HTERT RPE-1 (cell line): ENCODE data around the gene C17orf113.

ENCODE experiments used
- in situ Hi-C: fragments of 300-500 bp; cut with MboI; formaldehyde crosslinking; loops from 4 replicates; pipeline ENCODE4 v1.14.3; 2020; ENCODE audit warnings: low sequenced_read_pairs

C17orf113 gene

DNA sequence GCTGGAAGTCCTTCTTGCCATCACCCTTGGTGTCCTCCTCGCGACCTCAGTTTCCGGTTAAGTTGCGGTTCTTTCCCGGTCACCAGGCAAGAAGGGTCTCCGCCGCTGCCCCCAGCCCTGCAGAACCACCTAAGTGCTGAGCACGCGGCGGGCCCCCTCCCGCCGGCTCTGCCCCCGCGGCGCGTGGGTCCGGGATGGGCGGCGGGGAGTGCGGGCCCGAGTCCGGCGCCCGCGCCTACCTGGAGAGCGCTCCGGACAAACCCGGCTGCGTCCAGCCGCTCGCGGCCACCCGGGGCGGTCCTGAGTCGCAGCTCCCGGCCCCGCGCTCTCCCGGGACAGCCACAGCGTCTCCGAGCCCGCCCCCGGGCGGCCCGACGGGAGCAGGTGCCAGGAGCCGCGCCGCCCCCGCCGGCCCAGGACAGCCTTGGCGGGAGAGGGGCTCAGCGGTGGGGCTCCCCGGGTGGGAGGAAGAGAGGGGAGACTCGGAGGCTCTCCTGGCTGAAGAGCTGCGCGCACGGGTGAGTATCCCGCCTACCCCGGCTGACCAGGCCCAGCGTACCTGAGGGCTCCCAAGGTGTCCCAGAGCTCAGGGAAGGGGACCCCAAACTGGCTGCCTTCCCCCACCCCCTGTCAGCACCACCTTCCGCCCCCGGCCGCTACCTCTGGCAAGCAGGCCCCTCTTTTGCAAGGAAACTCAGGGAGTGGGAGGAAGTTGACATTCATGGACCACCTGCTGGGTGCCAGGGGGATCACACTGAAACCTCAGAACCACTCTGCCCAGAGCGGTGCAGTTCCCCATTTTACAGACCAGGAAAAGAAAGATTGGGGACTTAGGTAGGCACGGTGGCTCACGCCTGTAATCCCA is 22.2 kb upstream of the C17orf113 start:
- in situ Hi-C loops, result no loop called here

GRCh38 chr17:42071810-42072209 is 21.4 kb upstream of the C17orf113 start:
- in situ Hi-C loops, result no loop called here

DNA sequence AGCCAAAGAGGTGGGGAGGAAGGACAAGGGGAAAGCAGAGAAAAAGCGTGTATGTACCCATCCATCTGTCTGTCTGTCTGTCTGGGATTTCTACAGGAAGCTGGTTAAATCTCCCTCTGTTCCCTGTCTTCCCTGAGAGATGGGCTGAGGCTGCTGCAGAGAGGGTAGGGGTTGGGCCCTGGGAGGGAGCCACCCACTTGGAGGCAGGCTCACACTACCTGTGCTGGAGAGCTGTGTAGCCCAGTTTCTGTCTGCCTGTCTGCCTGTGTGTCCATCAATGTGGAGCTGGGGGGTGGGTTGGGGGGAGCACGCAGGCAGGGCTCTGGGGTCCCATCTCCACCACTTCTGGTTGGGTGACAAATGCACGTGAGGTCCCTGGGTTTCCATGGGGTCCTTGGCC is 18.6 kb upstream of the C17orf113 start:
- in situ Hi-C loops, result no loop called here

GRCh38 chr17:42067371-42068091 is 17.1 kb upstream of the C17orf113 start:
- in situ Hi-C loops, result no loop called here

DNA sequence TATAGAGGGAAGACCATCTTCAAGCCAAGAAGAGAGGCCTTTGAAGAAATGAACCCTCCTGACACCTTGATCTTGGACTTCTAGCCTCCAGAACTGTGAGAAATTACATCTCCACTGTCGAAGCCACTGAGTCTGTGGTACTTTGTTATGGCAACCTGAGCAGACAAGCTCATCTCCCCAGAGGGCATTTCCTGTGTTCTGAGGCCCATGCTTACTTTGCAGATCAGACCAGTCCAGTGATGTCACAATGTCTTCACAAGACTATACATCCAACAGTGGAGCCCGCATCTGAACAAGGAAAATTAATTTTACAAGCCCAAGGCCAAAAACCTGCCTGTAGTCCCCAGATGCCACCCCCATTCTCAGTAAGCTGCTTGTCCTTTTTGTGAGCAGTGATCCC is 14.8 kb upstream of the C17orf113 start:
- in situ Hi-C loops, result no loop called here

GRCh38 chr17:42062681-42063080 is 12.3 kb upstream of the C17orf113 start:
- in situ Hi-C loops, result no loop called here

DNA sequence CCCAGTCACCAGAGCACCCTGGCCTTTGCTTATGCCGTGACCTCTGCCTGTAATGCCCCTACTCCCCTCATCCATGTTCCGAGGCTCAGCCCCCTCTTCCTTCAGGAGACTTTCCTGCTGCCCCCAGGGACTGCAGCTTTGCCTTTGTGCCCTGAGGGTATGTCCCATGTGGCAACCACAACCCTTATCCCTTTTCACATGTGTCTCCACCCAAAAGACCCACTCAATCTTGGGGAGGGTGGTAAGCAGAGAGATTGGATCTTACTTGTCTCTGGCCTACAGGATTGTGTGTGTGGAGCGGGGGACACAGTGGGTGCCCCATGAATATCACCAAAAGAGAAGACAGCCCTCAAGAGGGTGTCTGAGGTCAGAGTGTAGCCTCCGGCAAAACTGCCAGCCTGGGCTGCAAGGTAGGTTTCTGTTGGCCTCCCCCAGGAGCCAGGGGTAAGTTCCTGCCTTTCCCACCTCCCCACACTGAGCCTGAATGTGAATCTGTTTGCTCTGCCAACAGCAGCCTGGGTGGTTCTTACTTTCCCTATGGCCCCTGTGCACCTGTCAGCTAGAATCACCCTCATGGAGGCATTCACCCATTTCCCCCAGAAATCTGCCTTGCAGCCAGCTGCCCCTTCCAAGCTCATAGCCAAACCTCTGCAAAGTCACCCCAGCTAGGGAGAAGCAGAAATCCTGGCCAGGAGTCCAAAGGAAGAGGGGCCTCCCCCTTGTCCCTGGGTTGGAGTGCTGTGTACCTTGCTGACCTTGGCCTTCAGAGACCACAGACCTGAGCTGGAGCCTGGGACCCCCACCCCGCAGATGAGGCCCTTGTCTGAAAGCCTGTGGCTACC is 11.5 kb upstream of the C17orf113 start:
- in situ Hi-C loops, result no loop called here

DNA sequence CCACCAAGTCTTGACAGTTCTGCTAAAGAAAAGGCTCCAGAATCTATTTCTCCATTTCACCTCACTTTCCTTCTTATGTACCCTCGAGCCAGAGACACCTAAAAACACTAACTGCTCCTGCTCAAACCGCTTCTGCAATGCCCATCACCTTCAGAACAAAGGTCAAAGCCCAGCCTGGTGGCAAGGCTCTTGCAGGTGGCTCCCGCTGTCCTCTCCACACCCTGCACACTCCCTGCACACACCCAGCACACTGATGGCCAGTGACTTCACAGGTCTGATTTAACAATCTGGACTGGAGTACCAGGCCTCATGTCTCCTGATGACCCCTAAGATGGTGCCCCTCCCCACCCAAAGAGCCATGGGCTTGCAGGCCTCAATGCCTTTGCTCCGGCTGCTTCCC is 9.8 kb upstream of the C17orf113 start:
- in situ Hi-C loops, result no loop called here

- in situ Hi-C loops, result no loop called here
Measured at GRCh38 chr17:42059815-42060214, 9.4 kb upstream of the C17orf113 start.

DNA sequence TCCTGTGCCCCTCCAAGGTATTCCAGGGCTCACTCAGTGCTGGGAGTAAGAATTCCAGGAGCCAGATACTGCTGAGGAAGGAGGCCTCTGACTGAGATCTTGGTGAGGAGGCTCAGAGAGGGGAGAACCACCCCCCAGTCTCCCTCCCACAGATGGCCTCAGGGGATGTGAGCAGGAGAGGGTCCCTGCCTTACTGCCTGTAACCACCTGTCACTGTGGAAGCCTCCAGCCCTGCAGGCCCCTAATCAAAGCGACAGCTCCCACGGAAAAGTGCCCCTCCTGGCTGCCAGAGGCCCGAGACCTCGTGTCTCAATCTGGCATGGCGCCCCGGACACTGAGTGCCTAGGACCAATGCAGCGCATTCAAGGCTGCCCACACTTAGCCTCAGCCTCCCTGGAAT is 7.7 kb upstream of the C17orf113 start:
- in situ Hi-C loops, result no loop called here

DNA sequence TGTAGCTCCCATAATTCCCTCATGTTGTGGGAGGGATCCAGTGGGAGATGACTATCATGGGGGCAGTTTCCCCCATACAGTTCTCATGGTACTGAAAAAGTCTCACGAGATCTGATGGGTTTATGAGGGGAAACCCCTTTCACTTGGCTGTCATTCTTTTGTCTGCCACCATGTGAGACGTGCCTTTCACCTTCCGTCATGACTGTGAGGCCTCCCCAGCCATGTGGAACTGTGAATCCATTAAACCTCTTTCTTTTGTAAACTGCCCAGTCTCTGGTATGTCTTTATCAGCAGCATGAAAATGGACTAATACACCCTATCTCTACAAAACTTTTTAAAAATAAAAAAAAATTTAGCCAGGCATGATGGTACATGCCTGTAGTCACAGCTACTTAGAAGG is 6.2 kb upstream of the C17orf113 start:
- in situ Hi-C loops, result no loop called here

GRCh38 chr17:42055496-42055895 is 5.1 kb upstream of the C17orf113 start:
- in situ Hi-C loops, result no loop called here

GRCh38 chr17:42055027-42055426 is 4.6 kb upstream of the C17orf113 start:
- in situ Hi-C loops, result no loop called here

- in situ Hi-C loops, result no loop called here
Measured at GRCh38 chr17:42053731-42054500, 3.5 kb upstream of the C17orf113 start.

DNA sequence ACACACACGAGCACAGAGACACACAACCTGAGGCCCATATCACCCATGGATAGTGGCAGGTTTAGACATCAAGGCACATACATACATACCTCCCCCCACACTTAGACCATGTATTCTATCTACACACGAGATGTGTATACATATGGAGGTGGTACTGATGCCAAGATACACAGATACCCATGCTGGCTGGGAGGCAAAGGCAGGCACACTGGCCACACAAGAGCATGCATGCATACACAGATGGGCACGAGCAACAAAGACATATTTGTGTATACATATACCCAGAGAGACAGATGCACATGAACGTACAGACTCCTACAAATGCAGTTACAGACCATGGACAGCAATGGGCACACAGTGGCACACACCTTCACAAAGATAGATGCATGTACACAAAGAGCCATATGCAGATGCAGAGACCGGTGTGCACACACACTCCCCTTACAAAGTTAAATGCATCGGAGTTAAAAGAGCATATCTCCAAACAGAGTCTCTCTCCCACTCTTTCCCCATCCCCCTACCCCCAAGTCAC is 2.0 kb upstream of the C17orf113 start:
- in situ Hi-C loops, result no loop called here

- in situ Hi-C loops, result no loop called here
Measured at GRCh38 chr17:42051645-42052044, 1.2 kb upstream of the C17orf113 start.

DNA sequence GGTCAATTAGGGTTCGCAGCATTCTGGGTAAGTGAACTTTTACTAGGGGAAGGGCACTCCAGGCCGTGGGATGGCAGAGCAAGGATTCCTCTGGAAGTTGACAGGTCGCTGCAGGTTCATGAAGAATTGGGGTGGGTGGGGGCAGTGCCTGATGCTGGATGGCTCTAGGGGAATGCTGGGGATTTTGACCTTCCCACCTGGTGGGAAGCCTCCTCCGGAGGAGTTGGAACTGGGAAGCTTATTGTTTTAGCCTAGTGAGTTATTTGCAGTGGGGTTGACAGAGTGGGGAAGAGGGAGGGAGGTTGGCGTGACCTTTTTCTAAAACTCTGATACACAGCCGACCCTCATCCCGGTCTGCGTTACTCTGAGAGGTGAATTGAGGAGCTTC is 606 bp upstream of the C17orf113 start:
- in situ Hi-C loops, result no loop called here

- in situ Hi-C loops, result no loop called here
Measured at GRCh38 chr17:42049834-42050392, 488 bp downstream of the C17orf113 start.

GRCh38 chr17:42047343-42047742 is 3.1 kb downstream of the C17orf113 start:
- in situ Hi-C loops, result no loop called here

DNA sequence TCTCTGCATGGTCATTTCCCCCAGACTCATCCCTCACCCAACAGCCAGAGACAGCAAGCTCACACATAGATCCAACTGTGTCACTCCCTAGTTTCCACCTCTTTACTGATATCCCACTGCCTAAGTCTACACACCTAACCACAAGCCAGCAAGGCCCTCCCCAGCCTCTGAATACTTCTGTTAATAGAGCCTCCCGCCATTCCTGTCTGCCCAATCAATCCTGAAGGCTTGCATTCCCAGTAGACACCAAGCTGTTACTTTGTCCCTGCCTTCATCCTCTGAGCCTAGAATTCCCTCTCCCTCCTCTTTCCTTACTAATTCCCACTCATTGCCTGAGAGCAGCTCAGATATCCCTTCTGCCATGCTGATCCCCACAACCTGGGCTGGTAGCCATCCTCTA is 4.7 kb downstream of the C17orf113 start:
- in situ Hi-C loops, result no loop called here
